KMS-11 (cell line): ENCODE measurements around the gene FEN1.

Experiments
- H2AFZ ChIP-seq: fragments of 200-600 bp; sonication (generic); 2 replicates; pipeline ENCODE4 v1.6.1; 2016; ENCODE audit warnings: antibody characterized with exemption, mixed run types, low read depth
- H3K27ac ChIP-seq: fragments of 200-600 bp; sonication (generic); 2 replicates; pipeline ENCODE4 v1.6.1; 2016; ENCODE audit warnings: mild to moderate bottlenecking, mixed run types
- H3K27me3 ChIP-seq: fragments of 200-600 bp; sonication (generic); 2 replicates; pipeline ENCODE4 v1.6.1; 2017; ENCODE audit warnings: mild to moderate bottlenecking, low read depth, mixed run types, moderate library complexity; ENCODE audit not compliant: insufficient read depth
- H3K36me3 ChIP-seq: fragments of 200-600 bp; sonication (generic); 2 replicates; pipeline ENCODE4 v1.6.1; 2017; ENCODE audit warnings: mild to moderate bottlenecking, mixed run types; ENCODE audit not compliant: insufficient read depth
- H3K4me1 ChIP-seq: fragments of 200-600 bp; sonication (generic); 2 replicates; pipeline ENCODE4 v1.6.1; 2016; ENCODE audit warnings: mild to moderate bottlenecking, low read depth, mixed run types; ENCODE audit not compliant: poor library complexity, severe bottlenecking
- H3K4me2 ChIP-seq: fragments of 200-600 bp; sonication (generic); 2 replicates; pipeline ENCODE4 v1.7.0; 2016; ENCODE audit warnings: mild to moderate bottlenecking, mixed run types
- H3K4me3 ChIP-seq: fragments of 200-600 bp; sonication (generic); IDR thresholded peaks from 2 replicates; pipeline ENCODE4 v1.6.1; 2017; ENCODE audit warnings: low read depth, low read length, mixed read lengths; ENCODE audit not compliant: insufficient read depth
- H3K79me2 ChIP-seq: fragments of 200-600 bp; sonication (generic); 2 replicates; pipeline ENCODE4 v1.6.1; 2016; ENCODE audit warnings: low read depth, mixed run types; ENCODE audit not compliant: insufficient read depth
- H3K9ac ChIP-seq: fragments of 200-600 bp; sonication (generic); 2 replicates; pipeline ENCODE4 v1.6.1; 2016; ENCODE audit warnings: mild to moderate bottlenecking, mixed run types
- H4K20me1 ChIP-seq: fragments of 200-600 bp; sonication (generic); 2 replicates; pipeline ENCODE4 v1.6.1; 2016; ENCODE audit warnings: mild to moderate bottlenecking, mixed run types; ENCODE audit not compliant: insufficient read depth
- CTCF ChIP-seq: fragments of 200-600 bp; sonication (generic); conservative IDR thresholded peaks from 2 replicates; pipeline ENCODE4 v1.6.1; 2017; ENCODE audit warnings: low read depth, mild to moderate bottlenecking, antibody characterized with exemption, low read length, moderate library complexity, mixed read lengths

FEN1 gene

DNA sequence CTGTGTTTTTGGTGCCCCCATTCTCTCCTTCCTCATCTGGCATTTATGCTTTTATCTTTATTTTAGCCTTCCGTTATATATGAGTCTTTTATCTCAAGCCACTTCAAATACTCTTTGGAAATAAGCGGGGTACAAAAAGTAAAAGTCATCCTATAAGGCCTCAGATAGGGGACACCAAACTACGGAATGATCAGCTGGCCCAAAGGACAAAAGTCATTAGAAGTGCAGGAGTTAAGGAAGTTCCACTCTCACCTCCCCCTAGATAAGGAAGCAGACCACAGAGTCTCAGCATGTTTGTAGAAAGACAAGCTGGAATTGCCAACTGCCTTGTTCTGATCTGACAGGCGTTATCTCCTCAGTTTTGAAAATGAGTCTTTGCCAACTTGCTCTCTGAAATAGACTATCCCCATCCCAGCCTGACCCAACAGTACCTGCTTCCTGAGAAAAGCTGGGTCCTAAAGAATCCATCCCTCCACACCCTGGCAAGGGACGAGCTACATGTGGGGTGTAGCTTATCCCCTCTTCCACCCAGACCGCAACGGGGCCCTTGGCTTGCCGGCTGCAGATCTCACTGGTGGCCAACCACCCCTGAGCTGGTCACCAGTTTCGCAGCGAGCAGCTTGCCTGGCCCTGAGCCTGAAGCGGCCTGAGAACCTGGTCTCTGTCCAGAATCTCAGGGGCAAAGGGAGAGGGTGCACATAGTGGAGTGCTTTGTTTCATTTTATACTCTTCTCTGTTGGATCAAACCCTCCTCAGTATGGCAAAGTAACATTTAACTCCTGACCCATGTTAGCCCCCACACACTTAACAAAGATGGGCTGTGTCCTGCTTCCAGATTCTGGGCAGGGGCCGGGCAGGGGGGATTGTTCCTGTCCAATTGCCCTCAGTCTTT lies 49.2 kb downstream of the FEN1 start:
- H3K4me3 ChIP-seq: no peak overlapping the region
- H3K36me3 ChIP-seq: no peaks in the 10 kb centered on the region
- no peaks in the 10 kb centered on the region for H3K4me1 ChIP-seq
- no peak for TF ChIP-seq CTCF
- H3K4me2 ChIP-seq: no peak overlapping the region
- no peak overlapping the region for H3K27ac ChIP-seq
- no peaks in the 10 kb centered on the region for H4K20me1 ChIP-seq
- H3K27me3 ChIP-seq: no peaks in the 10 kb centered on the region
- H3K79me2 ChIP-seq: no peaks in the 10 kb centered on the region
- H3K9ac ChIP-seq: no peak overlapping the region
- H2AFZ ChIP-seq: no peak overlapping the region

DNA sequence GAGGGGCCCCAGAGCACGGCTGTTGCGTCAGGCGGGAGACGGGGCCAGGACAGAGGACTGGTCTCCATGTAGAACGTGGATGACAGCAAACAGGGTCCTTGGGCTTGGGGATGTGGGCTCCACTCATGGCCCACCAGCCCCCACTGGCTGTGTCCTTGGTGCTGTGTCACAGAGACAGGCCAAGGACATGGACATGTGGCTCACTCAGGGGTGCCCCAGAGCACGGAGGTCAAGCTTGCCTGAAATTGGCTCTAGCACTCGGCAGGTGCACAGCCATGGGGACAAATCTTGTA lies 49.8 kb downstream of the FEN1 start:
- H3K9ac ChIP-seq: no peak overlapping the region
- H3K79me2 ChIP-seq: no peaks in the 10 kb centered on the region
- no peak overlapping the region for H3K4me2 ChIP-seq
- no peaks in the 10 kb centered on the region for H3K27me3 ChIP-seq
- H3K4me3 ChIP-seq: no peak overlapping the region
- no peak overlapping the region for H3K27ac ChIP-seq
- TF ChIP-seq CTCF: no peak
- no peak overlapping the region for H2AFZ ChIP-seq
- H3K4me1 ChIP-seq: no peaks in the 10 kb centered on the region
- no peaks in the 10 kb centered on the region for H4K20me1 ChIP-seq
- no peaks in the 10 kb centered on the region for H3K36me3 ChIP-seq

- no peak overlapping the region for H3K27ac ChIP-seq
These were observed 52.3 kb downstream of the FEN1 start for GRCh38 chr11:61844909-61845565.

DNA sequence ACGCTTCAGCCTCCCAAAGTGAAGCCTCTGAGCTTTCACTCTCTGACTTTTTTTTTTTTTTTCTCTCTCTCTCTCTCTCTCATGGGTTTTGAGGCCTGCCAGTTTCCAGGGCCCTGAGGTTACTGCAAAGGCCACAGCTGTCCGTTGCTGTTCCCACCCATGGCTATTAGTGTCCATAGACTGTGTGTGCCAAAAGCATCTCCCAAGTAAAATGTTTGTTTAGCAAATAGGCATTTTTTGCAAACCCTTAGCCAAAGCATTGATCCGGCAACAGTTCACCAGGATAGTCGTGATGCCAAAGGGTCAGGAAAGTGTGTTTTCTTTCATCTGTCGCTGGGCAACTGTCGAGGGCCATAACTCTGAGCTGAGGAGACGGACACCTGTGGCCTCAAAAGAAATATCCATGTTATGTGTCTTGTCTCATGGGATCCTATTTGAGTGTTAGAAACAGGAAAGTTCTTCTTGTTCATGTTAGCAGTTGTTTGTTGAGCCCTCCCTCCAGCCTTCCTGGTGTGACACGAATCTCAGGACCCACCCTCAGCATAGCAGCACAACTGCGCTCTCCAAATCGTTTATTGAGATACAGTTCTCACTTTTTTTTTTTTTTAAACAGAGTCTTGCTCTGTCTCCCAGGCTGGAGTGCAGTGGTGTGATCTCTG lies 53.8 kb downstream of the FEN1 start:
- Histone ChIP-seq H4K20me1 (no peaks in the 10 kb centered on the region), H3K79me2 (no peaks in the 10 kb centered on the region), H2AFZ (no peak overlapping the region), H3K27ac (no peak overlapping the region), H3K9ac (no peak overlapping the region), H3K36me3 (no peaks in the 10 kb centered on the region), H3K4me1 (no peaks in the 10 kb centered on the region), H3K27me3 (no peaks in the 10 kb centered on the region), H3K4me2 (no peak overlapping the region), H3K4me3 (no peak overlapping the region)
- no peak for TF ChIP-seq CTCF

More at GRCh38 chr11:61844909-61845565, 52.3 kb downstream of the FEN1 start:
- no peaks in the 10 kb centered on the region for H3K79me2 ChIP-seq
- H3K4me1 ChIP-seq: no peaks in the 10 kb centered on the region
- H4K20me1 ChIP-seq: no peaks in the 10 kb centered on the region
- no peak overlapping the region for H3K4me3 ChIP-seq
- no peak overlapping the region for H2AFZ ChIP-seq
- no peaks in the 10 kb centered on the region for H3K27me3 ChIP-seq
- TF ChIP-seq CTCF: no peak
- H3K4me2 ChIP-seq: no peak overlapping the region
- no peak overlapping the region for H3K9ac ChIP-seq
- no peaks in the 10 kb centered on the region for H3K36me3 ChIP-seq
